ENCODE results near the gene FLVCR2.

DNA sequence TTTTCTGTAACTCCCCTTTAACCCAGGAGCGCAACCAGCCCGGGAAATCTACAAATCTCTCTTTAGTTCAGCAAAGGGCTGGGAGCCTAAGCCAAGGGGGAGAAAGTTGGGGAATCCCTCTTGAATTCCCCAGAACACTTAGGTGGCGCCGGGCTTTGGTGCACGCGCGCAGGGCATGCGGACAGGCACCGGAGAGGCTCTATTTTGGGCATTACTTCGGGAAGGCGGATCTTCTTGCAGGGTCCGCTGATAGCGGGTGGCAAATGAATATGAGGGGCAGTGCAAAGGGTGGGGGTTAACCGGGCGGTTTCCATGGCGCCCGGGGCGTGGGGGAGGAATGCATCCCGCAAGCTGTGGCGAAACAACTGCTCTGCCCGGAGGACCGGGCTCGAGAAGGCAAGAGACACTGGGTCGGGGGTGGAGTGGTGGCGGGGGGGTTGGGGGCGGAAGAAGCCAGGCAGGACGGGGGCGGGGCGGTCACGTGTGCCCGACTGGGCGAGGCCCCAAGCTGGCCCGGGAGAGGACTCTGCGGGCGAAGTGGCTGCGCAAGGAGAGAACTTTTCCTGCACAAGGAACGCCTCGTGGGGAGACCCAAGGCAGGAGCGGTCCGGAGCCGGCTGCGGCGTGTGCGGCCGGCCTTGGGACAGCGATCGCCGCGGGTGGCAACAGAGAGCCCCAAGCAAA is at the start of gene FLVCR2:
- TF ChIP-seq, protein P1, sequence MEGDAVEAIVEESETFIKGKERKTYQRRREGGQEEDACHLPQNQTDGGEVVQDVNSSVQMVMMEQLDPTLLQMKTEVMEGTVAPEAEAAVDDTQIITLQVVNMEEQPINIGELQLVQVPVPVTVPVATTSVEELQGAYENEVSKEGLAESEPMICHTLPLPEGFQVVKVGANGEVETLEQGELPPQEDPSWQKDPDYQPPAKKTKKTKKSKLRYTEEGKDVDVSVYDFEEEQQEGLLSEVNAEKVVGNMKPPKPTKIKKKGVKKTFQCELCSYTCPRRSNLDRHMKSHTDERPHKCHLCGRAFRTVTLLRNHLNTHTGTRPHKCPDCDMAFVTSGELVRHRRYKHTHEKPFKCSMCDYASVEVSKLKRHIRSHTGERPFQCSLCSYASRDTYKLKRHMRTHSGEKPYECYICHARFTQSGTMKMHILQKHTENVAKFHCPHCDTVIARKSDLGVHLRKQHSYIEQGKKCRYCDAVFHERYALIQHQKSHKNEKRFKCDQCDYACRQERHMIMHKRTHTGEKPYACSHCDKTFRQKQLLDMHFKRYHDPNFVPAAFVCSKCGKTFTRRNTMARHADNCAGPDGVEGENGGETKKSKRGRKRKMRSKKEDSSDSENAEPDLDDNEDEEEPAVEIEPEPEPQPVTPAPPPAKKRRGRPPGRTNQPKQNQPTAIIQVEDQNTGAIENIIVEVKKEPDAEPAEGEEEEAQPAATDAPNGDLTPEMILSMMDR (IDR thresholded peaks at IDR 0.05) = no peak
- peak in 1 of 2 donors; percentile 83 for TF ChIP-seq POLR2A (IDR thresholded peaks at IDR 0.05)
